Measurements from ENCODE around the gene SF3B3.

GRCh38 chr16:70608521-70608920 lies 84.9 kb downstream of the SF3B3 start:
- no peak for TF ChIP-seq CTCF (IDR thresholded peaks at IDR 0.05; ENCODE audit: low read depth, low read length)
- no peak for TF ChIP-seq EZH2phosphoT487 (IDR thresholded peaks at IDR 0.05; ENCODE audit: low read depth)
